K562 treated with DMSO at 1 percent for 4 hours (cell line): Measurements from ENCODE around the gene PATE2. TPM values are rescaled to one million over a fixed set of nuclear protein-coding genes. Genes with fewer than 3 reads are reported as not detected.

Experiments used
- total RNA-seq: library from RNA; unstranded; fragments of 300-600 nt; gene quantifications from 2 replicates; pipeline ENCODE4 v1.2.3, GENCODE V29; 2022; ENCODE audit not compliant: insufficient read depth

The PATE2 gene
- not detected in 2 replicates for total RNA-seq

GRCh38 chr11:125778728-125779127 lies at the start of gene PATE2:
PATE2 (minus strand) TSS chr11:125778828; CDS start chr11:125778773, 55 bp downstream.

GRCh38 chr11:125787827-125788226 lies 9.2 kb upstream of the PATE2 start, which contains the start of gene PATE3:
PATE3 (plus strand) TSS chr11:125788127; CDS start chr11:125788152, 25 bp downstream.

GRCh38 chr11:125745979-125746378 lies 32.6 kb downstream of the PATE2 start, which contains the start of gene PATE1:
PATE1 (plus strand) TSS chr11:125746279; CDS start chr11:125746305, 26 bp downstream.

Other genes with a start within 250 kb of the PATE2 start
- 128 and 167 TPM in 2 replicates for gene EI24, start 209.4 kb downstream of the PATE2 start, total RNA-seq
- 143 and 190 TPM in 2 replicates for gene STT3A, start 186.0 kb downstream of the PATE2 start, total RNA-seq
- gene CHEK1, start 153.7 kb downstream of the PATE2 start, total RNA-seq, result 49.6 and 54.5 TPM in 2 replicates
- gene ACRV1, start 98.0 kb downstream of the PATE2 start, total RNA-seq, result not detected in 2 replicates
- gene PATE1, start 32.5 kb downstream of the PATE2 start, total RNA-seq, result not detected in 2 replicates
- not detected in 2 replicates for gene PATE3, start 9.3 kb upstream of the PATE2 start, total RNA-seq
- gene PATE4, start 54.5 kb upstream of the PATE2 start, total RNA-seq, result not detected in 2 replicates
- 3.5 and 7.1 TPM in 2 replicates for gene HYLS1, start 108.8 kb upstream of the PATE2 start, total RNA-seq
- gene PUS3, start 124.4 kb upstream of the PATE2 start, total RNA-seq, result 8.0 and 9.5 TPM in 2 replicates
- not detected in 2 replicates for gene DDX25, start 125.7 kb upstream of the PATE2 start, total RNA-seq
- gene VSIG10L2, start 167.2 kb upstream of the PATE2 start, total RNA-seq, result not detected in 2 replicates